ENCODE data around the gene FRRS1L.
A peak's percentile ranks its signal among the peaks of the same experiment; 100 is the strongest.

Gene FRRS1L

GRCh38 chr9:109101810-109102209 lies 65.2 kb downstream of the FRRS1L start:
- no peak for DNase-seq (ENCODE audit: low spot score)

- DNase-seq (ENCODE audit: low spot score): no peak
These were observed 65.8 kb downstream of the FRRS1L start for GRCh38 chr9:109101202-109101595.

- no peak for DNase-seq (ENCODE audit: low spot score)
These were observed 66.4 kb downstream of the FRRS1L start for GRCh38 chr9:109100543-109101201.

GRCh38 chr9:109098960-109099308 lies 68.1 kb downstream of the FRRS1L start:
- no peak for DNase-seq (ENCODE audit: low spot score)

- no peak for DNase-seq (ENCODE audit: low spot score)
These were observed 68.7 kb downstream of the FRRS1L start for GRCh38 chr9:109098171-109098959.

GRCh38 chr9:109097146-109097545 lies 69.9 kb downstream of the FRRS1L start:
- DNase-seq (ENCODE audit: low spot score): no peak

GRCh38 chr9:109095321-109095720 lies 71.7 kb downstream of the FRRS1L start:
- no peak for DNase-seq (ENCODE audit: low spot score)

- no peak for DNase-seq (ENCODE audit: low spot score)
These were observed 72.8 kb downstream of the FRRS1L start for GRCh38 chr9:109094268-109094667.

GRCh38 chr9:109092587-109092986 lies 74.5 kb downstream of the FRRS1L start:
- DNase-seq (ENCODE audit: low spot score): no peak

GRCh38 chr9:109092051-109092580 lies 74.9 kb downstream of the FRRS1L start:
- no peak for DNase-seq (ENCODE audit: low spot score)

- no peak for DNase-seq (ENCODE audit: low spot score)
These were observed 78.8 kb downstream of the FRRS1L start for GRCh38 chr9:109088221-109088620.

- no peak for DNase-seq (ENCODE audit: low spot score)
These were observed 79.3 kb downstream of the FRRS1L start for GRCh38 chr9:109087795-109088194.

GRCh38 chr9:109086221-109086620 lies 80.8 kb downstream of the FRRS1L start:
- DNase-seq (ENCODE audit: low spot score): peak; percentile 50

GRCh38 chr9:109085510-109085909 lies 81.5 kb downstream of the FRRS1L start:
- no peak for DNase-seq (ENCODE audit: low spot score)

GRCh38 chr9:109083813-109084405 lies 83.1 kb downstream of the FRRS1L start:
- no peak for DNase-seq (ENCODE audit: low spot score)

- no peak for DNase-seq (ENCODE audit: low spot score)
These were observed 83.9 kb downstream of the FRRS1L start for GRCh38 chr9:109083141-109083540.

- DNase-seq (ENCODE audit: low spot score): no peak
These were observed 84.9 kb downstream of the FRRS1L start for GRCh38 chr9:109082091-109082620.
